ENCODE results near the gene TMCO6.
"Not testable (repeated sequence)": the region's sequence is repeated elsewhere in the genome, so short reads cannot be mapped to it uniquely, and the experiment has no call there.

Gene TMCO6

DNA sequence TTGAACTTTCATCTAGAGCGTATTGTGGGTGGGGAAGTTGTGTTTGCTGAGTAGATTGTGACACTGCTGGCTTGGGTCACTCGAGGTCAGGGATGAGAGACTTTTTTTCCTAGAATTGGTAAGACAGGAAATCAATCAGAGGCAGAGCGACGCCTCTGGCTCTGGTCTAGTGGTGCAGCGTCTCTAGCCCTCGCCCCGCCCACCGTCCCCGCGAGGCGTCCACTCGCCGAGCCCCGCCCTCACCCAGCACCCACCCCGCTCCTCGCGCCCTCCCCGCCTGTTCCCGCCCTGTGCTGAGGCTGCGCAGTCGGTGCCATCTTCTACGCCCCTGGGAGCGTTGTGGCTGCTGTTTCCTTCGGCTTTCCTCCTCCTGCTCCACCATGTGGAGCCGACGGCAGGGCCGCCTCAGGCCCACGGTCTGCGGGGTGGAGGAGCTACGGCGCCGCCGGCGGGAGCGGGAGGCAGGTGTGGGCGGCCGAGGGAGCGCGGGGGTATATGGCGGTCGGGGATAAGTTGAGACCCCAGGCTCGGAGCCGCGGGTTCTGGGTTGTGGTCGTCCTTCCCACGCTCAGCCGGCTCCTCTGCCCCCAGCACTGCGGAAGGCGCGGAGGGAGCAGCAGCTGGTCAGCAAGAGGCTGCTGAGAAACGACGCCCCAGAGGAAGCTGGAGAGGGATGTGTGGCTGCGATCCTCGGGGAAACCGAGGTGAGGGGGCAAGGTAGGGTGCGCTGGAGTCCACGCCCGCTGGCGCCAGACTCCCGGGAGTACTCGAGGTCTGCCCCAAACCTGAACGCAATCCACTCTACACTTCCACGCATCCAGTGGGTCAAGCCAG lies at the start of gene TMCO6:
Gene TMCO6, plus strand, starts transcription at position 304 of the 834 bp plus-strand sequence. Its CDS starts 77 bp downstream, at position 381.
- peak; percentile 99 for DNase-seq

DNA sequence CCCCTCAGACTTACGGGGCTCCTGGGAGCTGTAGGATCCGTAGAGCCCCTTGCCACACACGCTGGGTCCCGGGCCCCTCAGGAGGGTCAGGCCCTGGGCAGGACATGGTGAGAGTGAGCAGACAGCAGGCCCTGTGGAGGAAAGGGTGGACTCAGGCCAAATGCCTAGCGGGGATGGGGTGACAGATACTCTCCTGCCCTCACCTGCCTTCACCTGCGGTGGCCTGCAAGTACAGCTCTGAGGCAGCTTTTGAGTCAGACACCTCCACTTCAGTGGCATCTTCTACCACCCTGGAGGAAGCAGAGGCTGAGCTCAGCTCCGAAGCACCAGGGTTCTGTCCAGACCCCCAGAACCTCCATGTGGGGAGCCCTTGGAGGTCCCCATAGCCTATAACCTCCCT lies 48.4 kb upstream of the TMCO6 start:
- DNase-seq, result no peak

DNA sequence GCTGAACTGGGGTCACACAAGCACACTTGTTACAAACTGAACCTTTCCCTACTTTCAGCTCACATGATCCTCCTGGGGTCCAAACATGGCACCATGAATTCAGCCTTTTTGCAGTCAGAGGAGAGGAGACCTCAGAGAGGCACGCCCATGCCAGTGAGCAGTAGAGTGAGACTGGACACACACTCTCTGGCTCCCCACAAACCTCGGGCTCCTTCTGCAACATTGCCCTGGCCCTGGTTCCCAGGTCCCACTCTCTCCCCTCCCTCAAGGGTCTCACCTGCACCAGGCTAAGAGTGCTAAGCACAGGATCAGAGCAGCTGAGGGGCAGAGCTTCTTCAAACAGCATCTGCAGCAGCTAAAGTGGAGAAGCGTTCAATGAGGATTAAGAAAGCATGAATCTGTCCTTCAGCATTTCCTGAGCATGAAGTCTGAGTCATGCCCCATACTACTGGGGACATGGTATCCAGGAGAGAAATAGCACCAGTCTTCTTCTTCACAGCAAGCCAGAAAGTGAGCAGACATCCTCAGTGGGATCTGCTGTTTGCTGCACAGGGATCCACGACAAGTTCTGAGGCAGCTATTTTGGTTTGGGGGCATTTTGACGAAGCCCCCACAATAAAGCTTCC lies 47.4 kb upstream of the TMCO6 start:
- peak; percentile 86 for DNase-seq

DNA sequence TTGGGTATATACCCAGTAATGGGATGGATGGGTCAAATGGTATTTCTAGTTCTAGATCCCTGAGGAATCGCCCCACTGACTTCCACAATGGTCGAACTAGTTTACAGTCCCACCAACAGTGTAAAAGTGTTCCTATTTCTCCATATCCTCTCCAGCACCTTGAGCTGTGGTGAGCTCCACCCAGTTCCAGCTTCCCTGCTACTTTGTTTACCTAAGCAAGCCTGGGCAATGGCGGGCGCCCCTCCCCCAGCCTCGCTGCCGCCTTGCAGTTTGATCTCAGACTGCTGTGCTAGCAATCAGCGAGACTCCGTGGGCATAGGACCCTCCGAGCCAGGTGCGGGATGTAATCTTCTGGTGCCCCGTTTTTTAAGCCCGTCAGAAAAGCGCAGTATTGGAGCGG lies 46.2 kb upstream of the TMCO6 start:
- not testable (repeated sequence) for DNase-seq

DNA sequence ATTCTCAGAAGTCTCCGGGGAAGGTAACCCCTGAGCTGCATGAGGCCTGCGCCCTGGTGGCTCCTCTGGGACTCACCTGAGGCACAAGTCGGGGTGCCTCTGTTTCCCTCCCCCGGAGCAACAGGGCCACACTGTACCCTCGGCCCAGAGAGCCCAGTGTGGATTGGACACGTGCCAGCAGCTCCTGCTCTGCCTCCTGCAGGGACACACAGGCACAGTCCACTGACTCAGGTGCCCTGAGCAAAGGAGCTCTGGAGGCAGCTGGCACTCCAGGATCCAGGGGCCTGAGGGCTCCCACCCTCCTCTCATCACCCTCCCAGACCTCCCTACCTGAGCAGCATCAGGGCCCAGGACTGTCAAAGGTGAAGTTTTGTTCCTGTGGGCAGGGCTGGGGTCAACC lies 45.1 kb upstream of the TMCO6 start:
- no peak for DNase-seq

DNA sequence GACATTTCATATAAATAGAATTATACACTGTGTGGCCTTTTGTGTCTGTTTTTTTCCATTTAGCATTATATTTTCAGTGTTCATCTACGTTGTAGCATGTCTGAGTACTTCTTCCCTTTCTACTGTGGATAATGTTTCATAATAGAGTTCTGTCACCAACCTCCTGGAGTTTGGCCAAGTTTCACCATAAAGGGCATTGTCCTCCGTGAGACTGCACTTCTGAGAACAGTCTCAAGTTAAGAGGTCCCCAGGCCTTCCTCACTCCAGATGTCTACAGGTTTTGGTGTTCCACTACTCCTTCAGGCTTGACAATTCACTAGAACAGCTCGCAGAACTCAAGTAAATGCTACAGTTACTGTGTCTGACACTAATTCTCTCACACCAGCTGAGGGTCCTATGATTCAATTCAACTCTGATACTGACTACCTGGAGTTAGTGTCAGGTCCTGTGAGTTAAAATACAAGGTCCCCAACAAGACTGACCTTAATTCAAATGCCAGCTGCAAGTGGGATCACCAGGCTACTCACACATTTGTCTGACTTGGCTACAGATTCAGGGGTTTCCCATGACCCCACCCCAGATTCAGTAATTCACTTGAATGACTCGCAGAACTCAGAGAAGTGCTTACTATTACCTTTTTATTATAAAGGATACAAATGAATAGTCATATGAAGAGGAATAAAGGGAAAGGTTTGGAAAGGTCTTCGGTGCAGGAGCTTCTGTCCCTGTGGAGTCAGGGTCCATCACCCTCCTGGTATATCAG lies 43.5 kb upstream of the TMCO6 start:
- peak; percentile 94 for DNase-seq

DNA sequence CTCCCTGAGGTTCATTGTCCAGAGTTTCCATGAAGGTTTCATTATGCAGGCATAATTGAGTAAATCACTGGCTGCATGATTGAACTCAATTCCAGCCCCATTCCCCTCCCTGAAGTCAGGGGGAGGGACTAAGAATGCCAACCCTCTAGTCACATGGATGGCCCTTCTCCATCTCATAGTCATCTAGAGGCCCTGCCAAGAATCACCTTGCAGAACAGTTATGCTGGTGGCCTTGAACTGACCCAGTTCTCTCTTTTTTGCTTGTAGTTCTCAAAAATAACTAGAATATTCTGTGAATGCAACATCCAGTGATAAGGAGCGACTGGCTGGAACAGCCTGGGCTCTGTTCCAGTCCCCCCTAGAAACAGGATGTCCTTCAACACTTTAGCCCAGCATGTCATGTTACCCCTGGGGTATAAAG lies 42.9 kb upstream of the TMCO6 start:
- DNase-seq, result no peak

DNA sequence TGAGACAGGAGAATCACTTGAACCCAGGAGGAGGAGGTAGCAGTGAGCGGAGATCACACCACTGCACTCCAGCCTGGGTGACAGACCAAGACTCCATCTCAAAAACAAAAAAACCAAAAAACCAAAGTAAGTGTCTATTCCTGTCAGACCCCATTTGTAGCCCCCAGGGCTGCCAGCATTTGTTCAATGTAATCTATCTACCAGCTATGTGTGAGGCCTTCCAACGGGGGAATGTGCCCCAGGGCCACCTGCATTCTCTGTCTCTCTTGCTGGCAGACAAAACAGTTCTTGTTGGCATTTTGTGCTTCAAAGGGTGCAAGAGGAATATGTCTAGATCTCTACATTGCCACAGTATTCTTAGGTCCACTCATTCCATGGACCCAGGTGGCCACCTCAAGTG lies 40.4 kb upstream of the TMCO6 start:
- DNase-seq, result no peak

DNA sequence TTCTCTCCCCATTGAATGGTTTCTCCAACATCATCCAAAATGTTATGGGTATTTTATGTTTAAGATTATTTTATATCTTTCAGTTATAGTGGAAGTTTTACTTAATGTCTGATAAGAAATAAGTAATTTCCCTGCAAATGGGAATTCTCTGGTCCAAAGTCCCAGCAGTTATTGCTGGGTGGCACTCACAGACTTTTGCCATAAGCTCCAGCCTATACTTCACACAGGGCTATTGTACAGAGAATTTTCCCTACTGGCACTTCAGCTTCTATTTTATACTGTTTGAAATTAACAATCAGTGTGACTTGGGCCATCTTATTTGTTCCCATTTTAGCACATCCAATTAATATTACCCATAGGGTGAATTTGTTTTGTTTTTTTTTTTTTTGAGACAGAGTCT lies 39.2 kb upstream of the TMCO6 start:
- no peak for DNase-seq

DNA sequence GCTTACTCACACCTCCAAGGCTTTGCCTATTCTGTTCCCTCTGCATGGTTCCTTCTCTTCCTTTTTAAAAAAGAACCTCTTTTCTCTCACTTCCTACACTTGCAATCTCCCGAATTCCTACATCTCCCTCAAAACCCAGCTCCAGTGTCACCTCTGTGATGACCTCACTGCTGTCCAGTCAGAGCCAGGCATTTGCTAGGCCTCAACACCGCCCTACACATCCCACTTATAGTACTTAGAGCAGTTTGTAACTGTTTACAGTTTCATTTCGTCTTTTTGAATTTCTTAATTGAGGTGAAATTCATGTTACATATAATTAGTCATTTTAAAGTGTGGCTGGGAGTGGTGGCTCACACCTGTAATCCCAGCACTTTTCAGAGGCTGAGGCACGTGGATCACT lies 37.1 kb upstream of the TMCO6 start:
- peak; percentile 74 for DNase-seq

DNA sequence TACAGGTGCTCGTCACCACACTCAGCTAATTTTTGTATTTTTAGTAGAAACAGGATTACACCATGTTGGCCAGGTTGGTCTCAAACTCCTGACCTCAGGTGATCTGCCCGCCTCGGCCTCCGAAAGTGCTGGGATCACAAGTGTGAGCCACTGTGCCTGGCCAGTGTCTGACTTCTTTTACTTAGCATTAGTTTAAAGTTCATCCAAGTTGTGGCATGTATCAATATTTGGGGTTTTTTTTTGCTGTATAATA lies 35.9 kb upstream of the TMCO6 start:
- not testable (repeated sequence) for DNase-seq

DNA sequence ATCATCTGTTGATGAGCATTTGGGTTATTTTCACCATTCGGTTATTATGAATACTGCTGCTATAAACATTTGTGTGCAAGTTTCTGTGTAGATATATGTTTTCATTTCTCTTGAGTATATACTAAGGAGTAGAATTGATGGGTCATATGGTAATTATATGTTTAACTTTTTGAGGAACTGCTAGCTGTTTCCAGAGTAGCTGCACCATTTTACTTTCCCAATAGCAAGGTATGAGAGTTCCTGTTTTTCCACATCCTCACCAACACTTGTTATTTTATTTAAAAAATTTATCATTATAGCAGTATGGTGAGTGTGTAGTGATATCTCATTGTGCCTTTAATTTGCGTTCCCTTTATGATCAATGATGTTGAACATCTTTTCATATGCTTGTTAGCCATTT lies 35.5 kb upstream of the TMCO6 start:
- no peak for DNase-seq

DNA sequence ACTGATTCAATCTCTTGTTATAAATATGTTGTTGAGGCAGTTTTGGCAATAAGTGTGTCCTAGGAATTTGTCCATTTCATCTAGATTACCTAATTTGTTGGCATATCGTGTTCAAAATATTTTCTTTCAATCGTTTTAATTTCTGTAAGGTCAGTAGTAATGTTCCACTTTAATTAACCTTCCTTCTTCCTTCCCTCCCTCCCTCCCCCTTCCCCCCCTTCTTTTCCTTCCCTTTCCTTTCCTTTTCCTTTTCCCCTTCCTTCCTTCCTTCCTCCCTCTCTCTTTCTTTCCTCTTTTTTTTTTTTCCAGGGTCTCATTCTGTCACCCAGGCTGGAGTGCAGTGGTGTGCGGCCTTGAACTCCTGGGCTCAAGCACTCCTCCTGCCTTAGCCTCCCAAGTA lies 33.4 kb upstream of the TMCO6 start:
- DNase-seq, result no peak

DNA sequence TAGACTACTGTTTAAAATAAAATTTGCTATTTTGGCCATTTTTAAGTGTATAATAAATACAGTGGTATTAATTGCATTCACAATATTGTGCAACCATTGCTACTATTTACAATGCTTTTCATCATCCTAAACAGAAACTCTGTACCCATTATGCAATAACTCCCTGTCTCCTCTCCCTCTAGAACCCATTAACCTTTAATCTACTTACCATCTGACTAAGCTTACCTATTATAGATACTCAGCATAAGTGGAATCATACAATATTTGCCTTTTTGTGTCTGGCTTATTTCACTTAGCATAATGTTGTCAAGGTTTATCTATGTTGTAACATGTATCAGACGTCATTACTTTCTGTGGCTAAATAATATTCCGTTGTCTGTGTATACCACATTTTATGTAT lies 32.2 kb upstream of the TMCO6 start:
- peak; percentile 43 for DNase-seq

DNA sequence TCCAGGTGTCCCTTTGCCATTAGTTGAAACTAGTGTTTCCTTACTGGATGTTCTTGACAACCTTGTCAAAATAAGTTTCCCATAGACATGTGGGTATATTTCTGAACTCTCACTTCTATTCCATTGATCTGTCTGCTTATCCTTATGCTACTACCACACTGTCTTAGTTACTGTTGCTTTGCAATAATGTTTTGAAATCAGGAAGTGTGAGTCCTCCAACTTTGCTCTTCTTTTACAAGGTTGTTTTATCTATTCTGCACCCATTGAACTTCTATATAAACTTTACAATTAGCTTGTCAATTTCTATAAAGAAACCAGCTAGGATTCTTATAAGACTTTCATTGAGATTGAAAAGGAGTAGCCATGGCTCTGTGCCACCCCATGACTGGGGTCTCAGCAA lies 30.5 kb upstream of the TMCO6 start:
- DNase-seq, result peak; percentile 62

DNA sequence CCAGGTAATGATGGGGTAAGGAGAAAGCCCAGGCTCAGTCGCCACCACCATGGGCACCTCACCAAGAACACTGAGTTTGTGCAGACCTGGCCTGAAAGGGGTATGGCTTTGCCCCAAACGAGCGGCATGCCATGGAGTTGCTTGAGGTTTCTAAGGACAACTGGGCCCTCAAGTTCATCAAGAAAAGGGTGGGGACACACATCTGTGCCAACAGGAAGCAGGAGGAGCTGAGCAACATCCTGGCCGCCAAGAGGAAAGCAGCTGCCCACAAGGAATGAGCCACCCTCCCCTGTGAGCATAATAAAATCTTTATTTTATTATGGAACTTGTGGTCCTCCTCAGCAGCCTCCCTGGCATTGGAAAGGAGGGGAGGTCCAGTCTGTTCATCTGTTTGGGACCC lies 30.1 kb upstream of the TMCO6 start:
- DNase-seq, result peak; percentile 76

DNA sequence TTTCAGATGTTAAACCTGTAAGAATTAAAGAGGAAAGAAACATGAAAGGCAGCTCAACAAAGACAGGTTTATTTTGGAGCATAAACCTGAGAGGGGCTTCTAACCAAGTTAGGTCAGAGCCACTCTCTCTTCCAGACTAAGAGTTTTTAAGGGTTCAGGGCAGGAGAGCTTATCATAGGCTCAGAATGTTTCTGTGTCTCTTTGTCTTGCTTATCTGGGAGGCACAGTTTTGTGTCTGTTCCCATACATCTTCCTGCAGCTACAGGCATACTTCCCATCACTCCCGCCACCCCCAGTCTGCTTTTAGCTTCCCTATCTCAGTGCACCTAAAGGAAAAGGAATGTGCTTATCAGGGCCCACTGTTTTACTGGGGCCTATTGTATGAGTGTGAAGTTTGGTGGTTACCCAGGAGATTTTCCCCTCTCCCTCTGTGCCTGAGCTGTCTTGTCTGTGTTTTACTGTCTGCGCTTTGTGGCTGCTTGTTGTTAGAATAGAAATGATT lies 28.2 kb upstream of the TMCO6 start:
- DNase-seq, result no peak

DNA sequence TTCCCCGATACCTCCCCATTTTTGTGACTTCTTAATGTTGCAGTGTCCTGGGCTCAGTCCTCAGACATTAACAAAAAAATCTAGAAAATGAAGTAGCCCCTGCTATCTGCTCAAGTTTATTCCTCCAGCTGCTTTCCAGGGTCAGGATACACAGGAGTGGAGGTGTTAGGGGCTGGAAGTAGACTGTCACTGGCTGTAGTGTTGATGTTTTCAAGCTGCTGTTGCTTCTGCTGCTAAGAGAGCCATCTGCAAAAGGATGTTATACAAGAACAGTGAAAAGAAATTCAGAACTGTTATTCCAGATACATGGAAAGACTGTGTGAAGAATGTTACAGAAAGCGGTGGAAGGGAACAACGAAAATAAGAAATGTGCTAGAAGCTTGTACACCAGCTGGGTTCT lies 16.9 kb upstream of the TMCO6 start:
- DNase-seq, result no peak

DNA sequence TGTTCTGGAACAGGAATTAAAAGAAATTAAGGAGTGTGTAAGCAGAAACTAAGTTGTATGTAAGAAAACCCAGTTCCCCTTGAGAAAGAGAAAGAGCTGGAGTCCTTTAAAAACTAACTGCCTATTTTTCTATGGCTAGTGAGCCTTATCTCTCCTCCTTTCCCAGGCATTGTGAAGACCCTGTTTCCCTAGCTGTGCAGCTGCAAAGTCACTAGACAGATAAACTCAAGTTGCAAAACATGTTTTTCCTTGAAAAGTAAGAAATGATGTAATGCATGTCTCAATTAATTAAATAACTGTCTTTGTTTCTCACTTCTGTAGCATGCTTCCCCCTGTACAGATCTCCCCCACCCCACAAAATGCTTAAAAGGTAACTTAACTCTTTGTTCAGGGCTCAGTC lies 16.2 kb upstream of the TMCO6 start:
- DNase-seq, result not testable (repeated sequence)

DNA sequence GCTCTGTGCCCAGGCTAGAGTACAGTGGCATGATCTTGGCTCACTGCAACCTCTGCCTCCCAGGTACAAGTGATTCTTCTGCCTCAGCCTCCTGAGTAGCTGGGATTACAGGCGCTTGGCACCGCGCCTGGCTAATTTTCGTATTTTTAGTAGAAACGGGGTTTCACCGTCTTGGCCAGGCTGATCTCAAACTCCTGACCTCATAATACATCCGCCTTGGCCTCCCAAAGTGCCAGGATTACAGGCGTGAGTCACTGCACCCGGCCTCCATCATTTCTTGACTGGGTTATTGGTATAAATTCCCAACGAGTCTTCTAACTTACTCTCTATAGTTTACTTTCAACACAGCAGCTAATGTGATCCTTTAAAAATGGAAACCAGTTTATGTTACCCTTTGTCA lies 14.4 kb upstream of the TMCO6 start:
- DNase-seq, result not testable (repeated sequence)

DNA sequence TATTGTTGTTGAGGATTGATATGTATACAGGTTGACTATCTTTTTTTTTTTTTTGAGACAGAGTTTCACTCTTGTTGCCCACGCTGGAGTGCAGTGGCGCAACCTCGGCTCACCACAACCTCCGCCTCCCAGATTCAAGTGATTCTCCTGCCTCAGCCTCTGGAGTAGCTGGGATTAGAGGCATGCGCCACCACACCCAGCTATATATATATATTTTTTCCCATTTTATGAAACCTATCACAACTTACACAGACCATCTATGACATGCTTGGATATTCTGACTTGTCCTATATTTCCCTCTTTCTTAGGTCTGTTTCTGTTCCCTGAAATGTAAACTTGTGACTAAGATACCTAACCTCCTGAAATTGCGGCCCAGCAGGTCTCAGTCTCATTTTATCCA lies 11.3 kb upstream of the TMCO6 start:
- peak; percentile 2 for DNase-seq

DNA sequence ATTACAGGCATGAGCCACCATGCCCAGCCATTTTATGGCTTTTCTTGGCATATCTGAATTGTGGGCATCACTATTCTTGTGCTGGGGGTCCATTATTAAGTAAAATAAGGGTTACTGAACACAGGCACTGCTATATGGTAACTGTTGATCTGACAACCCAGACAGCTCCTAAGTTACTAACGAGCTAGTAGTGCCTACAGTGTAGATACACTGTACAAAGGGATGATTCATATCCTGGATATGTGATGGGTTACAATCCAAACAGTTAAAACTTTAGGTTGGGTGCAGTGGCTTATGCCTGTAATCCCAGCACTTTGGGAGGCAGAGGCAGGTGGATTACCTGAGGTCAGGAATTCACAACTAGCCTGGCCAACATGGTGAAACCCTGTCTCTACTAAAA lies 10.5 kb upstream of the TMCO6 start:
- no peak for DNase-seq

DNA sequence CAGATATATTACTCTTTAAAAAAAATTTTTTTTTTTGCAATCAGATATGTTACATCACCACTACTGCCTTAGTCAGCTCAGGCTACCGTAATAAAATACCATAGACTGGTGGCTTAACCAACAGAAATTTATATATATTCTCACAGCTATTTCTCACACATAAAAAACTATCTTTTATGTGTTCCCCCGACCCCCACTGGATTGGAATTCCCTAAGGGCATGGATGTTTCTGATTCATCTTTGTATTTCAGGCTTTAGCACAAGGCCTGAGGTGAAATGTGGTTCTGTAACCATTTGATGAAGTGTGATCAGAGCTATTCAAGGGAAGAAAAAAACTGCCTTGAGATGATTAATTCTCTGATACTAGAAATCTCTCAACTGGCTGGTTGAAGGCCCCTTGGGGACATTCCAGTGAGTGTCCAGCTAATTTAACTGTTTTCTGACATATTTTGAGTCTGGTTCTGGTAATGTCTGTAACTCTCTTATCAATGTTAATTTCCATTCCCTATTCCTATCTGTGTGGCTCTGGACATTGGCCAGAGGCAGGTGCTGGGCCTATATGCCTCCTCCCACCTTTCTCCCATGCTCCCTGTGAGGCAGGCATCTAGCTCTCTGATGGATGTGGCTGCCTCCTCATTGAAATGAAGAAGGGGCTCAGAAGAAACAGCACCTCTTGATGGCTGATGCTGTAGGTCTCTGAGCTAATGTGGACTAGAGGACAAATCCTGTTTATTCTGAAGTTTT lies 8.8 kb upstream of the TMCO6 start:
- DNase-seq, result no peak

Measured in MV-4-11 (cell line).